ENCODE results near the gene EML6.

- TF ChIP-seq, protein P1, sequence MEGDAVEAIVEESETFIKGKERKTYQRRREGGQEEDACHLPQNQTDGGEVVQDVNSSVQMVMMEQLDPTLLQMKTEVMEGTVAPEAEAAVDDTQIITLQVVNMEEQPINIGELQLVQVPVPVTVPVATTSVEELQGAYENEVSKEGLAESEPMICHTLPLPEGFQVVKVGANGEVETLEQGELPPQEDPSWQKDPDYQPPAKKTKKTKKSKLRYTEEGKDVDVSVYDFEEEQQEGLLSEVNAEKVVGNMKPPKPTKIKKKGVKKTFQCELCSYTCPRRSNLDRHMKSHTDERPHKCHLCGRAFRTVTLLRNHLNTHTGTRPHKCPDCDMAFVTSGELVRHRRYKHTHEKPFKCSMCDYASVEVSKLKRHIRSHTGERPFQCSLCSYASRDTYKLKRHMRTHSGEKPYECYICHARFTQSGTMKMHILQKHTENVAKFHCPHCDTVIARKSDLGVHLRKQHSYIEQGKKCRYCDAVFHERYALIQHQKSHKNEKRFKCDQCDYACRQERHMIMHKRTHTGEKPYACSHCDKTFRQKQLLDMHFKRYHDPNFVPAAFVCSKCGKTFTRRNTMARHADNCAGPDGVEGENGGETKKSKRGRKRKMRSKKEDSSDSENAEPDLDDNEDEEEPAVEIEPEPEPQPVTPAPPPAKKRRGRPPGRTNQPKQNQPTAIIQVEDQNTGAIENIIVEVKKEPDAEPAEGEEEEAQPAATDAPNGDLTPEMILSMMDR (IDR thresholded peaks at IDR 0.05; ENCODE audit: low read depth, low read length), result no peak
- TF ChIP-seq POLR2A (IDR thresholded peaks at IDR 0.05; ENCODE audit: extremely low read depth, insufficient read length) (no peak), MAX (IDR thresholded peaks at IDR 0.05; ENCODE audit: low read depth, low read length) (no peak)
These were observed 246.0 kb downstream of the EML6 start for GRCh38 chr2:54969295-54969939.
